SK-N-MC (cell line): ENCODE results near the gene RING1.

Experiments
- DNase-seq: peaks from one replicate; pipeline ENCODE4 v3.0.0-alpha.2; 2011; ENCODE audit warnings: low read depth, low spot score
- H3K27ac ChIP-seq: fragments of 200-600 bp; sonication (generic); 2 replicates; pipeline ENCODE4 v1.5.1; 2016; ENCODE audit warnings: mixed run types
- H3K36me3 ChIP-seq: fragments of 200-600 bp; sonication (generic); 2 replicates; pipeline ENCODE4 v1.6.1; 2017; ENCODE audit warnings: antibody characterized with exemption, low read length, mixed read lengths; ENCODE audit not compliant: insufficient read depth
- H3K4me3 ChIP-seq: fragments of 200-600 bp; sonication (generic); 2 replicates; pipeline ENCODE4 v1.5.1; 2016
- H3K9ac ChIP-seq: fragments of 200-600 bp; sonication (generic); 2 replicates; pipeline ENCODE4 v1.8.0; 2017; ENCODE audit warnings: mixed run types, mixed read lengths; ENCODE audit not compliant: insufficient read length
- H3K9me3 ChIP-seq: fragments of 200-600 bp; sonication (generic); 2 replicates; pipeline ENCODE4 v1.6.1; 2017; ENCODE audit warnings: low read depth, mild to moderate bottlenecking, antibody characterized with exemption, low read length, moderate library complexity, mixed read lengths
- EZH2 ChIP-seq: fragments of 200-600 bp; sonication (generic); IDR thresholded peaks from one replicate; pipeline ENCODE4 v1.6.1; 2017; ENCODE audit warnings: antibody characterized with exemption
- FOXP2 ChIP-seq: optimal IDR thresholded peaks from 2 replicates; pipeline ENCODE3; 2011; ENCODE audit warnings: mild to moderate bottlenecking, moderate library complexity; ENCODE audit not compliant: insufficient read depth; ENCODE audit errors: extremely low read length, control extremely low read depth
- POLR2AphosphoS5 ChIP-seq: IDR thresholded peaks from 2 replicates; pipeline ENCODE4 v1.6.1; 2012; ENCODE audit warnings: mild to moderate bottlenecking, low read depth, low read length, borderline replicate concordance

RING1 gene

DNA sequence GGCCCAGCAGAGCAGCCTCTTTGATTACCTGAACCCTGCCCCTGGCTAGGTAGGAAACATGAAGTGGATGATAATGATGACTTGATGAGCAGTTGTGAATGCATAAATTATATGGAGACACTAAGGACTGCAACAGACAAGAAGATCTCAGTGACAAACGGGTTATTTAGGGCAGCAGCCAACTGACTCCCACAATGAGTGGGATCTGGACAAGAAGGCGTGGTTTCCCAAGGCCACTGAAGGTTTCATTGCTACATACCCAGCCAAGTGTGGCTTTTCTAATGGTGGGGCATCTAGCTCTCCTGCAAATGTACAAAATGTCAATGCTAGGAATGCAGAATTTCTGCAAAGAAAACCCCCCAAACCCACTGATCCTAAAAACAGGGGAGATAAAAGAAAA is 29.4 kb downstream of the RING1 start:
- no peak for DNase-seq
- Histone ChIP-seq H3K36me3 (no peaks in the 10 kb centered on the region), H3K9me3 (no peaks in the 10 kb centered on the region), H3K9ac (no peak overlapping the region), H3K27ac (no peak overlapping the region), H3K4me3 (no peak overlapping the region)
- no peak for TF ChIP-seq FOXP2

DNA sequence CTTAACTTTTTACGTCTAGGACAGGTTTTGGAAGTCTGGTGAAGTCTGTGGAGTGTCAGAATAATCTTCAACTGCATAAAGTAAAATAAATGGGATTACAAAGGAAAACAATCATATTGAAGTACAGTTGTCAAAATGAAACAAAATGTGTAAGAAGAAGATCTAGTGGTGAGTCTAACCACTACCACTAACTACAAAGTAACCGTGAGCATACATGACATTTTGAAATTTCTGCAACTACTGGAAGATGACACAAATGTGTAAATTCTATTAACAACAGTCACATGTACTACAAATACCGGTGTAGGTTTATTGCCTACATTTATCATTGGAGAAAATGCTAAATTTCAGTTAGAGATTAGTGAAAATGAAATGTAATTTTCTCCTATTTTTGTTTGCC is 33.7 kb downstream of the RING1 start:
- DNase-seq: no peak
- H3K36me3 ChIP-seq: no peaks in the 10 kb centered on the region
- H3K9me3 ChIP-seq: no peaks in the 10 kb centered on the region
- no peak overlapping the region for H3K9ac ChIP-seq
- TF ChIP-seq EZH2 (no peak), POLR2AphosphoS5 (no peak), FOXP2 (no peak)
- no peak overlapping the region for H3K27ac ChIP-seq
- H3K4me3 ChIP-seq: no peak overlapping the region

DNA sequence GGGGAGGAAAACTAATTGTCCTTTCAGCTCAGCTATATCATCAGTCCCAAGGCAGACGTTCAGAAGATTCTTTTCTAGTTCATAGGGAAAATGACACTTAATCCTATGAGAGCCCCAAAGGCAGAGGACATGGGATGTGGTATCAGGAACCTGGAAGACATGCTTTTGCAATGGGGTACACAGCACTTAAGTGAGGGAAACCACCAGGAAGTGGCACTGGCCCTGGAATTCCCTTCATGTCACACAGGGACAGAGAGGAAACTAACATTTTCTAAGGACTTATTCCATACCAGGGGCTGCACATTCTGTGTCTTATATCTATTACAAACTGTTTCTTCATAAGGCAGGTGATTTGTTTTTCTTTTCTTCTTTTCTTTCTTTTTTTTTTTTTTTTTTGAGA is 35.2 kb downstream of the RING1 start:
- no peaks in the 10 kb centered on the region for H3K9me3 ChIP-seq
- no peak overlapping the region for H3K4me3 ChIP-seq
- H3K9ac ChIP-seq: no peak overlapping the region
- TF ChIP-seq POLR2AphosphoS5 (no peak), FOXP2 (no peak)
- no peak overlapping the region for H3K27ac ChIP-seq
- no peak for DNase-seq
- H3K36me3 ChIP-seq: no peaks in the 10 kb centered on the region

DNA sequence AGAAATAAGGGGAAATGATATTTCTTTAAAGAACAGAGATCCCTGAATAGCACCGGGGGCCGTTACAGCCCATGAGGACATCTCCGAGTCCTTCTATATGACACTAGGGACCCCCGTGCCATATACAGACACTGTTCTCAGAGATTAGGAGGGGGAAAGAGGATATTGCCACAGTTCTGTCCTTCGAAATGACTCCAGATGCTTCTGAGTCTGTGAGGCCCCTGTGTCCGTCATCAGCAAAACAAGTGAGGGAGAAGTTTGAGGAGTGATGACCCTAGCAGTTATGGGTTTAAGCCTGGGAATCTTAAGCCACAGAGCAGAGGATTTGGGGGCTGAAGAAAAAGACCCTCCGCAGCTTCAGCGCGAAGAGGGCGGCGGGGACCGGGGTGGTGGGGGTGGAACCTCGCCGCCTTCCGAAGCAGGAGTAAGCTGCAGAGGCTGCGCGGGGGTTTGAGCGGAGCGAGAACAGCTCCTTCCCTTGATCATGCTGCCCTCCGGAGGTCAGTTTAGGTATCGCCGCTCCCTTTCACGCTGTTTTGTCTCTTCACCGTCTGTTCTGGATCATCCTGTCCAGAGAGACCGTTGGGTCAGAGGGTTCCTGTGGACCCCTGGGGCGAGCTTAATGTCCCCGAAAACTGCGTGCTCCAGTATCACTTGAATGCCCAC is 39.8 kb downstream of the RING1 start:
- no peak for TF ChIP-seq EZH2
- TF ChIP-seq FOXP2: no peak
- no peak for TF ChIP-seq POLR2AphosphoS5
- peak overlapping the region; percentile 83 for H3K9ac ChIP-seq
- no peaks in the 10 kb centered on the region for H3K9me3 ChIP-seq
- peak overlapping the region; percentile 87 for H3K4me3 ChIP-seq
- peak overlapping the region; percentile 93; the same call in 1 of the 2 replicates for H3K27ac ChIP-seq
- DNase-seq: peak; percentile 39
- H3K36me3 ChIP-seq: peaks cover 5% of the 10 kb centered on the region; the same call in 1 of the 2 replicates

DNA sequence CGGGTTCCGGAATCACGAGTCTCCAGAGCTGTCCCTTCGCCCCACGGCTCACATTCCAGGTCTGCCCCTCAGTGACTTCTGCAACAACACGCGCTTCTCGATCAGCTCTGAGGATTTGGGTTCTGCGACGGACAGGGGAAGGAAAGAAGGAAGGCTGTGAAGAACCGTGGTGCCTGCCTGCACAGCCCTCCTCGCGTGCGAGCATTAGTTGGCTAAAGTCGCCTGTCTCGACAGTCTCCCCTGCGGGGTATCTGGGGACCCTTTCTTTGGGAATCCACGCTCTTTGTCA is 40.3 kb downstream of the RING1 start:
- peak overlapping the region; percentile 83 for H3K9ac ChIP-seq
- peak overlapping the region; percentile 87 for H3K4me3 ChIP-seq
- peaks cover 5% of the 10 kb centered on the region; the same call in 1 of the 2 replicates for H3K36me3 ChIP-seq
- TF ChIP-seq POLR2AphosphoS5: no peak
- TF ChIP-seq FOXP2: no peak
- no peak for TF ChIP-seq EZH2
- peak overlapping the region; percentile 93 for H3K27ac ChIP-seq
- no peaks in the 10 kb centered on the region for H3K9me3 ChIP-seq
- peak; percentile 10 for DNase-seq

DNA sequence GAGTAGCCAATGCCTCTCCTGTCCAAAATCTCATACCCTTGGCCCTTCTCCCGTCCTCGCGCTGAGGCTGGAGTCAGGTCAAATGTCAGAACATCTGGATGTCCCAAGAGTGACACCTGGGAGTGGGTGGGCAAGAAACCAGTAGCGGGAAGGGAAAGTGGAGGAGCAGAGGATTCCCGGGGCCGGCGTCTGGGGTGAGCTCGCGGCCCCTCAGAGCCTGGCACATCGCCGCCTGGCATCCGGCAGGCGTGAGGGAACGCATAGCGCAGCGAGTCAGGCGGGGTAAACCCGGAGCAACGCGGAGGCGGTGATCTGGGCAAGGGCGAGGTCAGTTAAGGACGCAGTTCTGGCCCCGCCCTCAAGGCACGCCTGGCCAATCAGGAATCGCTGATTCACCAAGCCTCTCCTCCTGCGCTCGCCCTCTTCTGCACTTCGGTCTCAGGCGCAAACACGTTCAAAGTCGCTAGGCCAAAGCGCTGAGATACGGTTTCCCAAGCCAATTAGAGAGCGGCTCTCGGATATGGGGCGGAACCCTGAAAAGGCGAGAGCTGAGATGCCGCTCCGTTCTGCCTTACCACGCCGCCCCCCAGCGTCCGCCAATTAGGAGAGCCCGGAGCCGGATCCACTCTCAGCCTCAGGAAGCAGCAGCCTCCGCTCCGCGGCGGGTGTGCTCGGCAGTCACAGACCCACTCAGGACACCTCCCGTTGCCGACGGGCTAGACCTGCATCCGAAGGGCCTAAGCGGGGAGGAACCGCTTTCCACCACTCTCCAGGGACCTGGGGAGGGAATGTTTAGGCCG is 40.8 kb downstream of the RING1 start:
- peak; percentile 96 for DNase-seq
- peak overlapping the region; percentile 93 for H3K9ac ChIP-seq
- TF ChIP-seq POLR2AphosphoS5 (peak; percentile 89), FOXP2 (no peak), EZH2 (no peak)

DNA sequence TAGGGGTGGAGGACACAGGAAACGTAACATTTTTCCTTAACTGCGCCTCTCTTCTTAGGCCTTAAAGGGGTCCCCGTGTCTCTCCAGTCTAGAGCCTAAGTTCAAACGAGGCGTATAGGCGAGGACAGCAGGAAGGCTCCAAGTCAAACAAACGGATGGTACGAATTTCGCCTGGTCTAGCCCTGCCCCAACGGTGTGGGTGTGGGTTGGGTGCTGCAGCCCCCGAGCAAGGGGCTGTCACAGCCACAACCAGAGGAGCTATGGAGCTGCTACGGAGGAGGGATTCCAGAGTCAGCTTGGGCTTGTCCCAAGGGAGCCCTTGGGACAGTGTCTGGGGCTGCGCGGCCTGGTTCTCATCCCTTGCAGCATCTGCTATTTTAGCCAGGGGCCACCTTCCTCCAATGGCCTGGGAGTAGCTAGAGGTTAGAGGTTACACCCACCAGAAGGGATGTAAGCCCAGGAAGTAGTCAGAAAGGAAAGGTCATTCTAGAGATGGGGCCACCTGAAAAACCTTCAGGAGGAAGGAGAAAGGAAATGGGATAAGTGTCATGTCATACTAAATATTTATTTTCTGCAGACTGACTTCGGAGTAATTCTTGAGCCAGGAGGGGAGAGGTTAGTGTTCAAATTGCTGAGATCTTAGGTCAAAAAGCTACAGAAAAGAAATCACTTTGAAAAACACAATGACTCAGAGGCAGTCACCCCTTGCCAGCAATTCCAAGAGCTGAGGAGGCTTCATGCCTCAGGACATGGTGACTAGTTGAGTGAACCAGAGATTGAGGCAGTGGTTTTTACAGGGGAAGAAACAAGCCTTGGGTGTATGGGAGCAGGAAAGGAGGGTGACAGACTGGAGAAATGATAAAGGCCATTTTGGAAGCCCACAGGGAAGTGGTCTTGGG is 41.7 kb downstream of the RING1 start:
- Histone ChIP-seq H3K36me3 (peaks cover 5% of the 10 kb centered on the region; the same call in 1 of the 2 replicates), H3K27ac (peak overlapping the region; percentile 91), H3K9ac (peak overlapping the region; percentile 93), H3K4me3 (peak overlapping the region; percentile 87), H3K9me3 (no peaks in the 10 kb centered on the region)
- TF ChIP-seq EZH2 (no peak), POLR2AphosphoS5 (no peak), FOXP2 (no peak)
- no peak for DNase-seq

More for the DNA sequence above, 40.8 kb downstream of the RING1 start:
- Histone ChIP-seq H3K9me3 (no peaks in the 10 kb centered on the region), H3K36me3 (peaks cover 5% of the 10 kb centered on the region; the same call in 1 of the 2 replicates), H3K4me3 (peak overlapping the region; percentile 87), H3K27ac (peak overlapping the region; percentile 93)

DNA sequence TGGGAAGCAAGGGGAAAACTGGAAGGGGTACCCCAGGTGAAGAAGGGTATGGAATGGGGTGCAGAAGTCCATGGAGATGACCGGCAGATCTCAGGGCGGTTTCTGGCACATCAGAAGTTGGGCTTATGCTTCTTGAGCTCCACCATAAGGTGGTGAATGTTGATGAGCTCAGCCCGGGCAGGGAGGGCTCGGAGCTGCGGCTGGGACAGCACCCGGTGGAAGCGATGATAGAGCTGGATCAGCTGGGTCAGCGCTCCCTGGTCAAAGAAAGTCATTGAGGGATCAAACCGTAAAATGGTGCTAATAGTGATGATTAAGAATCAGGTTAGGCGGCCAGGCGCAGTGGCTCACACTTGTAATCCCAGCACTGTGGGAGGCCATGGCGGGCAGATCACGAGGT is 42.4 kb downstream of the RING1 start:
- Histone ChIP-seq H3K9ac (no peak overlapping the region), H3K27ac (no peak overlapping the region), H3K9me3 (no peaks in the 10 kb centered on the region), H3K36me3 (peaks cover 5% of the 10 kb centered on the region; the same call in 1 of the 2 replicates), H3K4me3 (no peak overlapping the region)
- DNase-seq: no peak
- no peak for TF ChIP-seq POLR2AphosphoS5
- TF ChIP-seq EZH2: no peak
- TF ChIP-seq FOXP2: no peak
